Peyer's patch (tissue), 4 donors: Measurements from ENCODE around the gene KCNMA1. TPM values are rescaled to one million over a fixed set of nuclear protein-coding genes. Genes with fewer than 3 reads are reported as not detected.

Experiments used
- DNase-seq, 3 donors: peaks; one replicate each; pipeline ENCODE4 v3.0.0-alpha.2; 2017 to 2019
- H3K27ac ChIP-seq, 4 donors: fragments of 200-600 bp; sonication (generic); one replicate each; pipeline ENCODE4 v1.5.1; 2016 to 2019
- H3K27me3 ChIP-seq, 2 donors: fragments of 200-600 bp; sonication (generic); one replicate each; pipeline ENCODE4 v1.5.1; 2019
- H3K36me3 ChIP-seq, 3 donors: fragments of 200-600 bp; sonication (generic); one replicate each; pipeline ENCODE4 v1.5.1; 2016 to 2019
- H3K4me1 ChIP-seq, 4 donors: fragments of 200-600 bp; sonication (generic); one replicate each; pipeline ENCODE4 v1.5.1; 2016 to 2019
- H3K4me3 ChIP-seq, 4 donors: fragments of 200-600 bp; sonication (generic); 1 replicate in 3 of 4; 2 replicates in 1 of 4; pipeline ENCODE4 v1.5.1; 2016 to 2019; ENCODE audit warnings: mild to moderate bottlenecking in 1 of 4
- H3K9me3 ChIP-seq, 4 donors: fragments of 200-600 bp; sonication (generic); one replicate each; pipeline ENCODE4 v1.5.1; 2016 to 2019; ENCODE audit warnings: mild to moderate bottlenecking in 1 of 4
- CTCF ChIP-seq, 6 experiments: fragments of 450-650 bp in 4 of 6; fragments of 200-600 bp in 2 of 6; sonication (generic) in 1 of 6; IDR thresholded peaks; one replicate each; pipeline ENCODE4 v1.5.1; 2017 to 2019; ENCODE audit warnings: antibody characterized with exemption in 6 of 6, mild to moderate bottlenecking in 3 of 6, moderate library complexity in 1 of 6
- POLR2A ChIP-seq, 2 donors: fragments of 450-650 bp; IDR thresholded peaks; one replicate each; pipeline ENCODE4 v1.5.1; 2017; ENCODE audit warnings: antibody characterized with exemption in 2 of 2, mild to moderate bottlenecking in 2 of 2, moderate library complexity in 2 of 2
- total RNA-seq, 4 donors: library from RNA; depleted of rRNA; stranded (reverse); fragments of >200 nt; gene quantifications; one replicate each; pipeline ENCODE4 v1.1.0, GENCODE V29; 2016

KCNMA1 gene
- total RNA-seq, 4 donors from 2014 or later, result 17.8 to 29.1 (median 23.9) TPM

GRCh38 chr10:77006836-77007511 is 630.6 kb downstream of the KCNMA1 start:
- no peaks in the 10 kb centered on the region for H3K27me3 ChIP-seq

GRCh38 chr10:77005871-77006270 is 631.7 kb downstream of the KCNMA1 start:
- no peaks in the 10 kb centered on the region for H3K4me1 ChIP-seq
- H3K4me3 ChIP-seq, result no peak overlapping the region
- no peak overlapping the region for H3K27ac ChIP-seq
- no peaks in the 10 kb centered on the region for H3K9me3 ChIP-seq
- TF ChIP-seq CTCF (IDR thresholded peaks at IDR 0.05) (no peak), POLR2A (IDR thresholded peaks at IDR 0.05) (no peak)
- no peak for DNase-seq
- no peaks in the 10 kb centered on the region for H3K36me3 ChIP-seq
- H3K27me3 ChIP-seq, result no peaks in the 10 kb centered on the region

More at GRCh38 chr10:77006836-77007511, 630.6 kb downstream of the KCNMA1 start:
- Histone ChIP-seq H3K27ac (no peak overlapping the region), H3K4me3 (no peak overlapping the region), H3K36me3 (no peaks in the 10 kb centered on the region), H3K4me1 (no peaks in the 10 kb centered on the region), H3K9me3 (no peaks in the 10 kb centered on the region)
- TF ChIP-seq CTCF (IDR thresholded peaks at IDR 0.05), result no peak
- TF ChIP-seq POLR2A (IDR thresholded peaks at IDR 0.05), result no peak
- DNase-seq, result no peak

GRCh38 chr10:77004917-77005564 is 632.6 kb downstream of the KCNMA1 start:
- H3K36me3 ChIP-seq, result no peaks in the 10 kb centered on the region
- no peak for DNase-seq
- H3K4me1 ChIP-seq, result no peaks in the 10 kb centered on the region
- no peaks in the 10 kb centered on the region for H3K9me3 ChIP-seq
- H3K27me3 ChIP-seq, result no peaks in the 10 kb centered on the region
- H3K27ac ChIP-seq, result no peak overlapping the region
- TF ChIP-seq POLR2A (IDR thresholded peaks at IDR 0.05) (no peak), CTCF (IDR thresholded peaks at IDR 0.05) (peak in 5 of 6 experiments; percentile 44 to 63 (median 61))
- no peak overlapping the region for H3K4me3 ChIP-seq

- no peak overlapping the region for H3K27ac ChIP-seq
- no peak overlapping the region for H3K4me3 ChIP-seq
- DNase-seq, result no peak
- no peaks in the 10 kb centered on the region for H3K36me3 ChIP-seq
- no peak for TF ChIP-seq CTCF (IDR thresholded peaks at IDR 0.05)
- no peak for TF ChIP-seq POLR2A (IDR thresholded peaks at IDR 0.05)
- no peaks in the 10 kb centered on the region for H3K27me3 ChIP-seq
- no peaks in the 10 kb centered on the region for H3K4me1 ChIP-seq
- H3K9me3 ChIP-seq, result no peaks in the 10 kb centered on the region
These were observed 634.7 kb downstream of the KCNMA1 start for GRCh38 chr10:77002872-77003271.

- no peaks in the 10 kb centered on the region for H3K4me1 ChIP-seq
- TF ChIP-seq CTCF (IDR thresholded peaks at IDR 0.05), result no peak
- no peak for TF ChIP-seq POLR2A (IDR thresholded peaks at IDR 0.05)
- no peak for DNase-seq
- H3K36me3 ChIP-seq, result no peaks in the 10 kb centered on the region
- H3K4me3 ChIP-seq, result no peak overlapping the region
- H3K27me3 ChIP-seq, result no peaks in the 10 kb centered on the region
- no peak overlapping the region for H3K27ac ChIP-seq
- H3K9me3 ChIP-seq, result no peaks in the 10 kb centered on the region
These were observed 636.4 kb downstream of the KCNMA1 start for GRCh38 chr10:77001206-77001605.
